GM12874 (cell line): ENCODE measurements around the gene PREPL.

ENCODE experiments used
- TF ChIP-seq, protein P1 (sequence below): IDR thresholded peaks from 2 replicates; pipeline ENCODE4 v1.5.1; 2011; ENCODE audit warnings: low read depth, mild to moderate bottlenecking, control low read depth, low read length, moderate library complexity; ENCODE audit not compliant: insufficient read depth

PREPL gene

DNA sequence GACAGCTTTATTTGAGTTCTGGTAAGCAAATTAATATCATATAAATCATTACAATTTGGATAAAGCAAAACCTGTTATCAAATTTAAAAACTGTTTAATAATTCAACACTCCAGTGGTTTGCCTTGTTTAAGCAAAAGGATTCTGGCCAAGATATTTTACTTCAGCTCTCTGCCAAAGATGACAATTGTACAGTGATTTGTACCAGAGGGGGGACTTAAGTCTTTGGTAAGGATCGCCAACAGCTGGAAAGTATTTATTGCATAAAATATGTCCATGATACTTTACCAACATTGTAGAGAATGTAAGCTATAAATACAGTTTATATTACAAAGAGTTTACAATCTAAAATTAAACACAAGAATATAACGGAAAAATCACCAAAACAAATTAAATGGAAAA is 13.8 kb downstream of the PREPL start:
- TF ChIP-seq, protein P1, sequence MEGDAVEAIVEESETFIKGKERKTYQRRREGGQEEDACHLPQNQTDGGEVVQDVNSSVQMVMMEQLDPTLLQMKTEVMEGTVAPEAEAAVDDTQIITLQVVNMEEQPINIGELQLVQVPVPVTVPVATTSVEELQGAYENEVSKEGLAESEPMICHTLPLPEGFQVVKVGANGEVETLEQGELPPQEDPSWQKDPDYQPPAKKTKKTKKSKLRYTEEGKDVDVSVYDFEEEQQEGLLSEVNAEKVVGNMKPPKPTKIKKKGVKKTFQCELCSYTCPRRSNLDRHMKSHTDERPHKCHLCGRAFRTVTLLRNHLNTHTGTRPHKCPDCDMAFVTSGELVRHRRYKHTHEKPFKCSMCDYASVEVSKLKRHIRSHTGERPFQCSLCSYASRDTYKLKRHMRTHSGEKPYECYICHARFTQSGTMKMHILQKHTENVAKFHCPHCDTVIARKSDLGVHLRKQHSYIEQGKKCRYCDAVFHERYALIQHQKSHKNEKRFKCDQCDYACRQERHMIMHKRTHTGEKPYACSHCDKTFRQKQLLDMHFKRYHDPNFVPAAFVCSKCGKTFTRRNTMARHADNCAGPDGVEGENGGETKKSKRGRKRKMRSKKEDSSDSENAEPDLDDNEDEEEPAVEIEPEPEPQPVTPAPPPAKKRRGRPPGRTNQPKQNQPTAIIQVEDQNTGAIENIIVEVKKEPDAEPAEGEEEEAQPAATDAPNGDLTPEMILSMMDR: no peak

DNA sequence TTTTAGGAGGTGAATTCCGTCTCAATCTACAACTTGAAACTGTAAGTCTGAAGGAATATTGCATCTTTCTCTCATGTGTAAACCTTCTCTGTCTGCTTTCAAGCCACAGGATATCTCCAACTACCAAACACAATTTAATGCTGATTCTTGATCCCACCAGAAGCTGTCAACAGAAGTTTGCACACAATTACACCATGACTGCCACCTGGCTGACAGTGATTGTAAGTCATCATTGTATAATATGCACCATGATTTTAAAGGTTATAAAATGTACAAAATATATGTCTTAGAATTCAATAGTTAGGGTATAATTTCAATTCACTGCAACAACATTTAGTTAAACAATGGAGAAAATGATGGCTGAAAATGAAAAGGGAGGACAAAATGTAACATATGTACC is 18.4 kb downstream of the PREPL start:
- TF ChIP-seq, protein P1: no peak

DNA sequence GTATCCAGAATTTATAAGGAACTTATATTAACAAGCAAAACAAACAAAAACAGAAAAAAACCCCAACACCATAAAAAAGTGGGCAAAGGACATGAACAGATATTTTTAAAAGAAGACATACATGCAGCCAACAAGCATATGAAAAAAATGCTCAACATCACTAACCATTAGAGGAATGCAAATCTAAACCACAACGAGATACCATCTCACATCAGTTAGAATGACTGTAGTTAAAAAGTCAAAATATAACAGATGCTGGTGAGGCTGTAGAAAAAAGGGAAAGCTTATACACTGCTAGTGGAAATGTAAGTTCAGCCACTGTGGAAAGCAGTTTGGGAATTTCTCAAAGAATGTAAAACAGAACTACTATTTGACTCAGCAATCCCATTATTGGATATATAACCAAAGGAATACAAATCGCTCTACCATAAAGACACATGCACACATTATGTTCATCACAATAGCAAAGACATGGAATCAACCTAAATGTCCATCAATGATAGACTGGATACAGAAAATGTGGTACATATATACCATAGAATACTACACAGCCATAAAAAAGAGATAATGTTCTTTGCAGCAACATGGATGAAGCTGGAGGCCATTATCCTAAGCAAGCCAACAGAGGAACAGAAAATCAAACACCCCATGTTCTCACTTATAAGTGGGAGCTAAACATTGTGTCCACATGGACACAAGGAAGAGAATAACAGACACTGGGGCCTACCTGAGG is 25.3 kb downstream of the PREPL start:
- TF ChIP-seq, protein P1: no peak

DNA sequence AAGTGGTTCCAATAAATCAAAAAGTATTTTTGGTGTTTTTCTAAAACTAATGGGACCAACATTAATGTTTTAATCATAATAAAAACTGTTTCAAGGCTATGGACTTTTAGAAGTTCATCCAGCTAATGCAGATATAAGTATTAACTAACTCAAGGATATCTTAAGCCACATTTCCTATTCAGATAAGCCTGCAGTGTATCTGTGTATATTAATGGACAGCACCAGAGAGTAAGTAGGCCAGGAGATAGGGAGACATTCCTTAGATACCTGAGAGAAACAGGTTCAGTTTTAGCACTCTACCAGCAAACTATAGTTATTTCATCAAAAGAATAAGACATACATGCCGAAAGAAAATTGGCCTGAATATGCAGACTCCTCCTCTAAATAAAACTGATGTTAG is 27.3 kb downstream of the PREPL start:
- TF ChIP-seq, protein P1: no peak

DNA sequence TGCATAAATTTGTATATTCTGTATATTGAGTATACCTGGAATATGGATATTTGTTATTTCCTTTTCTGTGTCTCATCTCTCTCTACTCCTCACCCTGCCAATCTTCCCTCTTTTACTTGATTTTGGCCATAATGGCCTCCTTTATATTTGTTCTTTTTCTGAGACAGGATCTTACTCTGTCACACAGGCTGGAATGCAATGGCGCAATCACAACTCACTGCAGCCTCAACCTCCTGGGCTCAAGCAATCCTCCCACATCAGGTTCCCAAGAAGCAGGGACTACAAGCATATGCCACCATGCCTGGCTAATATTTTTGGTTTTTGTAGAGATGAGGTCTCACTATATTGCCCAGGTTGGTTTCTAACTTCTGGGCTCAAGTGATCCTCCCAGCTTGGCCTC is 30.5 kb downstream of the PREPL start:
- TF ChIP-seq, protein P1: no peak

DNA sequence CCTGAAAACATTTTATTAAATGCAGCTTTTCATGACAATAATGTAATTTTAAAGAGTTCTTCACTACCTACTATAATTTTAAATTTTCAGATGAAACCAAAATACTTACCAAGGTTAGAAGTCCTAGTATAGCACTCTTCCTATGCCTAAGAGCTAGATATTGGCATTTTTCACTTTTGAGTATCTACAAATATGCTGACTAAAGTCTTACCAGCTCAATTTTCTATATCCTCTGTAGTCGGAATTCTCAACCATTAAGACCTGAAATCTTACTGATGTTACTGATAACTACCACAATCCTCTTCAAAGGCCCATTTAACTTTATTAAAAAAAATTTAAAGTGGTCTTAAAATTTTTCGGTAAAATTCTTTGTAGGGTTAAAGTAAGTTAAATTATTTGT is 32.0 kb downstream of the PREPL start:
- TF ChIP-seq, protein P1: no peak

DNA sequence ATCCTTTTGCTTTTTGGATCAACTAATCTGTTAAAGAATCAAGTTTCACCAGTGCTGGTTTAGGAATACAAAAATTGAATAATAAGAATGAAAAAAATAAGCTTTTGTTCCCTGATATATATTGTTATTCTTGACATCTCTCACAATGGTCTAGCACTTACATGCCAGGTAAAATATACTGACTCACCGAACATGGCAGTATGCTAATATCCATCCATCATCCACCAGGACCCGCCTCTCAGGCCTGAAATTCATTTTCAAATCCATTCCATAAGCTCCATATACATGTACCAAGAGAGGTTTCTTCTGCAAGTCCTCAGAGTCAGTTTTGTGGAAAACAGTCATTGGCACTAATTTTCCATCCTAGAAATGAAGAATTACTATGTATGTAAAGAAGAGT is 32.5 kb downstream of the PREPL start:
- TF ChIP-seq, protein P1: no peak
